Ishikawa (cell line): Measurements from ENCODE around the gene EPB41L2.

Experiments
- CEBPB ChIP-seq: IDR thresholded peaks from 2 replicates; pipeline ENCODE4 v1.6.1; 2012
- CREB1 ChIP-seq: IDR thresholded peaks from 2 replicates; pipeline ENCODE4 v1.6.1; 2012; ENCODE audit warnings: low read depth
- EGR1 ChIP-seq: IDR thresholded peaks from 2 replicates; pipeline ENCODE4 v1.6.1; 2012
- EP300 ChIP-seq: IDR thresholded peaks from 2 replicates; pipeline ENCODE4 v1.6.1; 2012; ENCODE audit warnings: borderline replicate concordance
- FOXM1 ChIP-seq: IDR thresholded peaks from 2 replicates; pipeline ENCODE4 v1.6.1; 2012; ENCODE audit warnings: low read depth, borderline replicate concordance
- NFIC ChIP-seq: IDR thresholded peaks from 2 replicates; pipeline ENCODE4 v1.6.1; 2012
- RAD21 ChIP-seq: IDR thresholded peaks from 2 replicates; pipeline ENCODE4 v1.6.1; 2012; ENCODE audit warnings: low read depth
- TAF1 ChIP-seq: IDR thresholded peaks from 2 replicates; pipeline ENCODE4 v1.6.1; 2012; ENCODE audit warnings: low read depth, mild to moderate bottlenecking
- TCF12 ChIP-seq: IDR thresholded peaks from 2 replicates; pipeline ENCODE4 v1.6.1; 2012; ENCODE audit warnings: low read depth
- TEAD4 ChIP-seq: IDR thresholded peaks from 2 replicates; pipeline ENCODE4 v1.6.1; 2012
- YY1 ChIP-seq: IDR thresholded peaks from 2 replicates; pipeline ENCODE4 v1.6.1; 2012; ENCODE audit warnings: low read depth
- ZBTB7A ChIP-seq: IDR thresholded peaks from 2 replicates; pipeline ENCODE4 v1.6.1; 2012; ENCODE audit warnings: low read depth
- TF ChIP-seq, protein P1 (sequence below): IDR thresholded peaks from 2 replicates; pipeline ENCODE4 v1.6.1; 2012; ENCODE audit warnings: low read depth, mild to moderate bottlenecking
- TF ChIP-seq, protein P2 (sequence below): IDR thresholded peaks from 2 replicates; pipeline ENCODE4 v1.6.1; 2012
- TF ChIP-seq, protein P3 (sequence below): IDR thresholded peaks from 2 replicates; pipeline ENCODE4 v1.6.1; 2012

The EPB41L2 gene

DNA sequence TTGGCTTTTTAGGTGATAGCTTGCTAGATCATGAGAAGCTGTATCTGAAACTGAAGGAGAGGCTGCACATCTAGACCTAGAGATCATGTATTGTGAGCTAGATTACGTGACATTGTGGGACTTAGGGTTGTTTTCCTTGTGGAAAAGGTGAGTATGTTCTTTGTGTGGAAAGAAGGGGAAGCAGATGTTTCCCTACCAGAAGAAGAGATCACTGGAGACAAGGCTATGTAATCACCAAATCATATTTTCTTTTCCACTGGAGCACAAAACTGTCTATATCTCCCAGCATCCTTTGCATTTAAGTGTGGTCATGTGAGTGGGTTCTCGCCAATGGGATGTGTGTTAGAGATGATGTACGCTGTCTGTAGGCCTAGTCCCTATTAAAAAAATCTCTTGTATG is 7.0 kb upstream of the EPB41L2 start:
- no peak for TF ChIP-seq ZBTB7A

DNA sequence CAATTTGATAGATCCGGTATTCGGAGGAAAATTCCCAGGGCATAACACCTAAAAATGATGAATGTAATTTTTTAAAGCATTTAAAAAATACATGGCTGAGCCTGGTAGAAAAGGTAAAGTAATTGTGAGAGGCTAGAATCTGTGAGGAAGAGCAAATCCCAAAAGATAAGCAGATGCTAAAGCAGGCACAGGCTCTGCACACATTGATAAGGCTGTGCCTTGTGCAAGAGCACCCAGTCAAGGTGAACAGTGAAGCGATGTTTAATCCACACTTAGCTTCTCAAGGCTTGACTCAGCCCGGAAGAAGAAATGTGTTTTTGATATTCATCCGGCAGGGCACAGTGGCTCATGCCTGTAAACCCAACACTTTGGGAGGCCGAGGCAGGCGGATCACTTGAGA is 5.1 kb upstream of the EPB41L2 start:
- TF ChIP-seq CEBPB (no peak), RAD21 (no peak), YY1 (no peak), FOXM1 (no peak), EP300 (no peak), CREB1 (no peak), NFIC (no peak)
- TF ChIP-seq, protein P1, sequence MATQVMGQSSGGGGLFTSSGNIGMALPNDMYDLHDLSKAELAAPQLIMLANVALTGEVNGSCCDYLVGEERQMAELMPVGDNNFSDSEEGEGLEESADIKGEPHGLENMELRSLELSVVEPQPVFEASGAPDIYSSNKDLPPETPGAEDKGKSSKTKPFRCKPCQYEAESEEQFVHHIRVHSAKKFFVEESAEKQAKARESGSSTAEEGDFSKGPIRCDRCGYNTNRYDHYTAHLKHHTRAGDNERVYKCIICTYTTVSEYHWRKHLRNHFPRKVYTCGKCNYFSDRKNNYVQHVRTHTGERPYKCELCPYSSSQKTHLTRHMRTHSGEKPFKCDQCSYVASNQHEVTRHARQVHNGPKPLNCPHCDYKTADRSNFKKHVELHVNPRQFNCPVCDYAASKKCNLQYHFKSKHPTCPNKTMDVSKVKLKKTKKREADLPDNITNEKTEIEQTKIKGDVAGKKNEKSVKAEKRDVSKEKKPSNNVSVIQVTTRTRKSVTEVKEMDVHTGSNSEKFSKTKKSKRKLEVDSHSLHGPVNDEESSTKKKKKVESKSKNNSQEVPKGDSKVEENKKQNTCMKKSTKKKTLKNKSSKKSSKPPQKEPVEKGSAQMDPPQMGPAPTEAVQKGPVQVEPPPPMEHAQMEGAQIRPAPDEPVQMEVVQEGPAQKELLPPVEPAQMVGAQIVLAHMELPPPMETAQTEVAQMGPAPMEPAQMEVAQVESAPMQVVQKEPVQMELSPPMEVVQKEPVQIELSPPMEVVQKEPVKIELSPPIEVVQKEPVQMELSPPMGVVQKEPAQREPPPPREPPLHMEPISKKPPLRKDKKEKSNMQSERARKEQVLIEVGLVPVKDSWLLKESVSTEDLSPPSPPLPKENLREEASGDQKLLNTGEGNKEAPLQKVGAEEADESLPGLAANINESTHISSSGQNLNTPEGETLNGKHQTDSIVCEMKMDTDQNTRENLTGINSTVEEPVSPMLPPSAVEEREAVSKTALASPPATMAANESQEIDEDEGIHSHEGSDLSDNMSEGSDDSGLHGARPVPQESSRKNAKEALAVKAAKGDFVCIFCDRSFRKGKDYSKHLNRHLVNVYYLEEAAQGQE = no peak
- TF ChIP-seq, protein P2, sequence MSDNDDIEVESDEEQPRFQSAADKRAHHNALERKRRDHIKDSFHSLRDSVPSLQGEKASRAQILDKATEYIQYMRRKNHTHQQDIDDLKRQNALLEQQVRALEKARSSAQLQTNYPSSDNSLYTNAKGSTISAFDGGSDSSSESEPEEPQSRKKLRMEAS = no peak
- TF ChIP-seq, protein P3, sequence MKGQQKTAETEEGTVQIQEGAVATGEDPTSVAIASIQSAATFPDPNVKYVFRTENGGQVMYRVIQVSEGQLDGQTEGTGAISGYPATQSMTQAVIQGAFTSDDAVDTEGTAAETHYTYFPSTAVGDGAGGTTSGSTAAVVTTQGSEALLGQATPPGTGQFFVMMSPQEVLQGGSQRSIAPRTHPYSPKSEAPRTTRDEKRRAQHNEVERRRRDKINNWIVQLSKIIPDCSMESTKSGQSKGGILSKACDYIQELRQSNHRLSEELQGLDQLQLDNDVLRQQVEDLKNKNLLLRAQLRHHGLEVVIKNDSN = no peak

DNA sequence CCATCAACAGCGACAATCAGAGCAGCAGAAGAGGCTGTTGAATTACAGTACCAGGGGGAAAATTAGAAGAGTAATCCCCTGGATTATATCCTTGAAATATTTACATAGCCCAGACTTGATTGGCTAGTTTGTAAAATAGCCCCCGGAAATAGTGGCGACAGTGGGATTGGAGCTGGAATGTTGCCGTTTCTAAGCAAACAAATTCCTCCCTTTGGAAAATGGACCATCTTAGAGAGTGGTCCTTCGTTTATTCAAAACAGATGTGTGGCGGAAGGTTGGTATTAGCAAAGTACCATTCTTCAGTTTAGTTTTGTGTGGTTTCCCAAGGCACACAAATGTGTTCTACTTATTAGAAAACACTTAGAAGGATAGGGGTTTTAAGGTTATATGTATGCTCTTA is 4.5 kb upstream of the EPB41L2 start:
- no peak for TF ChIP-seq TEAD4
- TF ChIP-seq CREB1 = no peak
- TF ChIP-seq ZBTB7A = no peak
- no peak for TF ChIP-seq RAD21
- no peak for TF ChIP-seq YY1
- TF ChIP-seq, protein P2 = no peak
- TF ChIP-seq, protein P1 = no peak
- no peak for TF ChIP-seq EGR1
- TF ChIP-seq CEBPB = no peak
- no peak for TF ChIP-seq EP300
- no peak for TF ChIP-seq TCF12
- TF ChIP-seq NFIC = no peak

DNA sequence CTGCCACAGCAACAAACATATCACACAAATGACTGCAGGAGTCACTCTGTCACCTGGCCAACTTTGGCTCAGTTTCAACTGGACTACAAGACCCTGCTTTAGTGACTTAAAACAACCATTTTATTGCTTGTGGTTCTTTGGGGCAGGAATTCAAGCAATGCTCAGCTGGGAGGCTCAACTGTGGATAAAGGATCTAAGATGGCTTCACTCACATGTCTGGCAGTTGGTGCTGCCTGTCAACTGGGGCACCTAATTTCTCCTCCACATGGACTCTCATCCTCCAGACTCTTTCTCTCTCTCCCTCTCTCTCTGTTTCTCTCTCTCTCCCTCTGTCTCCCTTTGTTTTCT is 2.8 kb upstream of the EPB41L2 start:
- TF ChIP-seq FOXM1 (no peak), TEAD4 (no peak), ZBTB7A (no peak)
- TF ChIP-seq, protein P2 = no peak

DNA sequence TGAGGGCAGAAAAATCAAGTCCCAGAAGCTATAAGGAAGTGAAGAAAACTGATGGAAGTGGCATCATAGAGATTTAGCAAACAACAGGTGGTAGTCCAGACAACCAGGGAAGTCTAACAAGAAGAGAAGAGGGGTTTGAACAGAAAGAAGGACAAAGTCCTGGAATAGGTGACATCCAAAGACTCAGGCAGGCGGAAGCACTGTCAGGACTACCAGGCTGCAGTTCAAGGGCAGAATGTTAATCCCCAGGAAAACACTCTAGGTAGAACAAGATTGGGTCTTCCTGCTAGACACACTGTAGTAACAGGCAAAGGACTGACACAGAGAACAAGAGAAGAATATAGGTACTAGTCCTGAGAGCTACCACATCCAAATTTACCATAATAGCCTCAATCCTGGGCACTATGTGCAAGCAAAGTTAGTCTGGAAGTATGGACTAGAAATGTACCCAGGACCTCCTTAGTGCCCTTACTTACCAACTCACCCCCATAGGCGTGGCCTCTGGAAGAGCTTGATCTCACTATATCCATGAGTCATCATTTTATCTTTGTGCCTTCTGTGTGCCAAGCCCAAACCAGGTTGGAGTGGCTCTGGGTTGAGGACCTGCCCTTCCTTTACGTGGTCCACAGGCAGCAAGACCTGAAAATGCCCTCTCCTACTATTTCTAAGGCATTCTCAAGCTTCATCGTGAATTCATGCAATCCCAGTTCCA is 2.2 kb upstream of the EPB41L2 start:
- TF ChIP-seq EP300 (no peak), CEBPB (no peak), ZBTB7A (no peak), NFIC (no peak), TCF12 (no peak), FOXM1 (no peak), RAD21 (no peak), TAF1 (no peak), CREB1 (no peak), EGR1 (no peak), YY1 (no peak), TEAD4 (no peak)
- TF ChIP-seq, protein P2 = no peak
- TF ChIP-seq, protein P3 = no peak
- TF ChIP-seq, protein P1 = no peak
